ENCODE measurements around the gene EXT2.

GRCh38 chr11:44146931-44147330 lies 51.5 kb downstream of the EXT2 start:
- no peak for TF ChIP-seq CTCF (IDR thresholded peaks at IDR 0.05)
- TF ChIP-seq POLR2A (IDR thresholded peaks at IDR 0.05), result no peak
